ENCODE data around the gene SNRNP48. TPM values are rescaled to one million over a fixed set of nuclear protein-coding genes. Genes with fewer than 3 reads are reported as not detected.

SNRNP48 gene
- total RNA-seq, 2 donors from 2014 or later, result 13.9 to 19.5 TPM

- H3K4me1 Mint-ChIP-seq, result no peaks in the 10 kb centered on the region
- no peaks in the 10 kb centered on the region for H3K27me3 Mint-ChIP-seq (ENCODE audit: insufficient read depth)
- Histone ChIP-seq H3K4me3 (ENCODE audit: low read length) (no peak overlapping the region), H3K27ac (ENCODE audit: low read depth, low read length) (no peak overlapping the region), H3K9ac (ENCODE audit: extremely low read depth, low read length, poor library complexity, severe bottlenecking) (no peak overlapping the region), H3K9me3 (ENCODE audit: control insufficient read depth, low read length) (no peaks in the 10 kb centered on the region), H3K36me3 (ENCODE audit: control insufficient read depth, insufficient read depth, low read length) (peaks cover 97% of the 10 kb centered on the region), H3K4me1 (ENCODE audit: control insufficient read depth, insufficient read depth, low read length) (no peaks in the 10 kb centered on the region), H3K27me3 (ENCODE audit: control insufficient read depth, insufficient read depth, low read length, poor library complexity, severe bottlenecking) (no peaks in the 10 kb centered on the region)
- H3K4me3 Mint-ChIP-seq, result no peak overlapping the region
- WGBS, 2 experiments (ENCODE audit: insufficient coverage in 1 of 2, insufficient read length in 1 of 2), result 93 to 96% methylated on average over 13 of the region's 13 CpGs
- no peak for TF ChIP-seq CTCF (conservative IDR thresholded peaks at IDR 0.05)
- no peak for DNase-seq
- peaks cover 62% of the 10 kb centered on the region for H3K36me3 Mint-ChIP-seq (ENCODE audit: low read depth)
- H3K9me3 Mint-ChIP-seq, result no peaks in the 10 kb centered on the region
- H3K27ac Mint-ChIP-seq, result no peak overlapping the region
Measured at GRCh38 chr6:7580537-7580926, 9.5 kb upstream of the SNRNP48 start.

- Histone ChIP-seq H3K4me1 (ENCODE audit: control insufficient read depth, insufficient read depth, low read length) (no peaks in the 10 kb centered on the region), H3K4me3 (ENCODE audit: low read length) (no peak overlapping the region), H3K27me3 (ENCODE audit: control insufficient read depth, insufficient read depth, low read length, poor library complexity, severe bottlenecking) (no peaks in the 10 kb centered on the region), H3K27ac (ENCODE audit: low read depth, low read length) (no peak overlapping the region), H3K9ac (ENCODE audit: extremely low read depth, low read length, poor library complexity, severe bottlenecking) (no peak overlapping the region), H3K36me3 (ENCODE audit: control insufficient read depth, insufficient read depth, low read length) (peaks cover 97% of the 10 kb centered on the region), H3K9me3 (ENCODE audit: control insufficient read depth, low read length) (no peaks in the 10 kb centered on the region)
- no peak for TF ChIP-seq CTCF (conservative IDR thresholded peaks at IDR 0.05)
- WGBS, 2 experiments (ENCODE audit: insufficient coverage in 1 of 2, insufficient read length in 1 of 2), result 94 to 97% methylated on average over 13 to 14 of the region's 14 CpGs
- no peak for DNase-seq
- Mint-ChIP-seq H3K4me3 (no peak overlapping the region), H3K27me3 (ENCODE audit: insufficient read depth) (no peaks in the 10 kb centered on the region), H3K9me3 (no peaks in the 10 kb centered on the region), H3K27ac (no peak overlapping the region), H3K36me3 (ENCODE audit: low read depth) (peaks cover 58% of the 10 kb centered on the region), H3K4me1 (no peaks in the 10 kb centered on the region)
Measured at GRCh38 chr6:7580927-7581618, 8.9 kb upstream of the SNRNP48 start.

- 97 to 98% methylated on average over 14 to 28 of the region's 28 CpGs for WGBS, 2 experiments (ENCODE audit: insufficient coverage in 1 of 2, insufficient read length in 1 of 2)
- no peak overlapping the region for H3K27ac ChIP-seq (ENCODE audit: low read depth, low read length)
- no peak for DNase-seq
- Mint-ChIP-seq H3K27me3 (ENCODE audit: insufficient read depth) (no peaks in the 10 kb centered on the region), H3K27ac (no peak overlapping the region), H3K36me3 (ENCODE audit: low read depth) (peaks cover 35% of the 10 kb centered on the region), H3K9me3 (no peaks in the 10 kb centered on the region), H3K4me3 (no peak overlapping the region), H3K4me1 (peaks cover 11% of the 10 kb centered on the region)
- H3K36me3 ChIP-seq (ENCODE audit: control insufficient read depth, insufficient read depth, low read length), result peaks cover 65% of the 10 kb centered on the region
- no peaks in the 10 kb centered on the region for H3K27me3 ChIP-seq (ENCODE audit: control insufficient read depth, insufficient read depth, low read length, poor library complexity, severe bottlenecking)
- no peaks in the 10 kb centered on the region for H3K9me3 ChIP-seq (ENCODE audit: control insufficient read depth, low read length)
- no peaks in the 10 kb centered on the region for H3K4me1 ChIP-seq (ENCODE audit: control insufficient read depth, insufficient read depth, low read length)
- H3K9ac ChIP-seq (ENCODE audit: extremely low read depth, low read length, poor library complexity, severe bottlenecking), result no peak overlapping the region
- H3K4me3 ChIP-seq (ENCODE audit: low read length), result no peak overlapping the region
- TF ChIP-seq CTCF (conservative IDR thresholded peaks at IDR 0.05), result no peak
Measured at GRCh38 chr6:7585287-7585930, 4.6 kb upstream of the SNRNP48 start.
